GM19240 (cell line): ENCODE results near the gene FKBP7.
"Not testable (repeated sequence)": the region's sequence is repeated elsewhere in the genome, so short reads cannot be mapped to it uniquely, and the experiment has no call there.

Experiments
- DNase-seq: peaks from one replicate; pipeline ENCODE4 v3.0.0; 2011; ENCODE audit warnings: low spot score; ENCODE audit not compliant: insufficient read length

The FKBP7 gene

GRCh38 chr2:178491612-178492011, 13.2 kb upstream of the FKBP7 start:
- DNase-seq = no peak

- no peak for DNase-seq
These were observed 7.0 kb upstream of the FKBP7 start for GRCh38 chr2:178485356-178485755.

DNA sequence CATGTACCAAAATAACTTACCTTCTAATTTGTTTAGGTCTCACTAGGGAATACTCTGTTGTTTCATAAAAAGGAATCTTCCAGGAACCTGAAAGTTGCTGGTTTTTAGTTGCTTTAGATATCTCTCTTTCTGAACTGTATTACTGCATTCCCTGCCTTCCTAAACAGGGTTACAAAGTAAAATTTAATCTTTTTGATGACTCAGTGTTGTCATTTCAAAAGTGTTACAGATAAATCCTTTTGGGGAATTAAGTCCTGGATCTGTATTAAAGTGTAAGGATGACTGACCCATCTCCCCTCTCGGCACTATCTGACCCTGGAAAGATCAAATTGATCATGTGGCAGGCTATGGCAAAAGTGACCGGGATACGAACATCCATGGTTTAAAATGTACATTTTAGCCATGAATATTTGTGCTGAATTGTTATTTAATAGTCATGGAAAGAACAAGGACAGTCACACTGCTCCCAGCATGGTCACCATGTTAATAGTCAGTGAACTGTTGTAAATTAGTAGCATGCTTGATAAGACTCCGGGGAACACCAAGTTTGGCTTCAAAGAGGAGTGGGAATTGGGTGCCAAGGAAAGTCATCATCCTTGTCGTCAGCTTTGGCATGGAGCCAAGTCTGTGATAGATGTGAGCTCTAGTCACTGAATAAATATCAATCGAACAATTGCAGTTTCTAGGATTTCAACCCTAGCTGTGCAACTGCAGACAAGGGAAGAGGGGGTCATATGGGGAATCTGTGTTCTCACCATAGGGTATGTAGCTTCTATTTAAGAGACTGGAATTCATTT, 6.0 kb upstream of the FKBP7 start:
- no peak for DNase-seq

DNA sequence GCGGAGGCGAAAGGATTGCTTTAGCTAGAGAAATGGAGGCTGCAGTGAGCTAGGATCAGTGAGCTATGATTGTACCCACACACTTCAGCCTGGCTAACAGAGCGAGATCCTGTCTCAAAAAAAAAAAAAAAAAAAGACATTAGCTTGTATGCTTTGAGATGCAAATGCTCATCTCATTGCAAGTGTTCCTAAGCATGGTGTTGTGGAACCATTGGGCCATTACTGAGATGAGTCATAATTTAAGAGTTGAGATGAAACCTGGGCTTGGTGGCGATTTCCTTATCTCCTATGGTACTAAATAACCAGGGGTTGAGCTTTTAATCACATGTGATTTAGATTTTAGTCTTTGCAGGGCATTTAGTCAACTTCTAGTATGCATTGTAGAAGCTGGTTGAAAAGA, 4.0 kb upstream of the FKBP7 start:
- DNase-seq = no peak

DNA sequence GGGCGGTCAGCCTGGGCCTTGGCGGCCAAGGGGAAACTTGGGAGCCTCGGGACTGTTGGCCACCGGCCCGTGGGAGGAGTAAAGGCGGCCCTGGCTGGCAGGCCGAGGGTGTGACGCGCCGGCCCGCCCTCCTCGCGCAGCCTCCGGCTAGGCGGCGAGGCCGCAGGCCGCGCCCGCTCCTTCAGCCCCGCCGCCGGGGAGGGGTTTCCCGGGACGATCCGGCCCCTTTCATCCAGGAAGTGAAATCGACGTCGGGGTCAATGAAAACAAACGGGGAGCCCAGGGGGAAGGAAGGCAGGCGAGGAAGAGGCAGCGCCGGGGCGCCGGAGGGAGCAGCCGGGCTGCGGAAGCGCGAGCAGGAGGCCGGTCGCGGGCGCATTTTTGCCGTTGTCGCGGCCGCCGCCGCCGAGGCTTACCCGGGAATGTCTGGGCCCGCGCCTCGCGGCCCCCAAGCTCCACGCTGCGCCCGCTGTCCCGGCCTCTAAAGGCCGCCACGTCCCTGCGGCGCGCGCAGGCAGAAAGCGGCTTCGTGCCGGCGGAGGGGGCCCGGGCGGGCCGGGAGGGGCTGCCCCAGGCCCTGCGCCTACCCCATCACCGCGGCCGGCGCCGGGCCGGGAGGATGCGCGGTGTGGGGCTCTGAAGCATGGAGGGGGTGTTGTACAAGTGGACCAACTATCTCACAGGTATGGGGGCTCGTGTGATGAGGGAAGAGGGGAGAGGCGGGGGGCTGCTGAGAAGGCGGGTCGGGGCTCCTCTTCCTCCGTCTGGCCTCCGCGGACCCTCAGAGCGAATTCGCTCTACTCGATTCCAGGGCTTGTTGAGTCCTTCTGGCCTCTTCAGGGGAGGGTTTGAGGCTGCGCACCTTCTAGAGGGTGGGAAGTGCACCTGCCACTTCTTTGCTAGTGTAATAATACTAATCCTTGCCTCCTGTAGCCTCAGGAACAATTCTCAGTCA, 2.1 kb upstream of the FKBP7 start, which contains the start of gene PLEKHA3:
Gene PLEKHA3 (plus strand): TSS at position 231 of the 955 bp plus-strand sequence. CDS start 413 bp downstream, at position 644.
- DNase-seq = peak; percentile 26

DNA sequence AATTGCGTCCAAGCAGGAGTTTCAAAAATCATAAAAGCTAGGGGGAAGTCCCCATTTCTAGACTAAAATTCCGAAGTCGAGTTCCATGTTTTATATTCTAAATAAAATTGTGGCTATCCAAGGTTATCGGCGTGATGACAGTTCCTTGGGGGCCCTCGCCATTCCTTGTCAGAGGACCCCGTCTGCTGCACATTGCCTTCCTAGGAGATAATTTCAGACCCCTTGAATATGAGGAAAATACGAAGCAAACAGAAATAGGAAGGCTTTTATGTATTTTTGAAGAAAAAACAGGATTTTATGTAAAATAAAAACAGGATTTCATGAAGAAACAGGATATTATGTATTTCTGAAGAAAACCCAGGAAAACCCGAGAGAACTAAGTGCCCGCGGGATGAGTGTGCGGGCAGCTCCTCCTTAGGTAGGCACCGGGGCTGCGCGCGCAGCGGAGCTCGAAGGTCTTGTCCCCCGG, 1.4 kb upstream of the FKBP7 start:
- DNase-seq = no peak

GRCh38 chr2:178479275-178479616, 846 bp upstream of the FKBP7 start:
- no peak for DNase-seq

GRCh38 chr2:178478130-178478438, 316 bp downstream of the FKBP7 start:
- no peak for DNase-seq

DNA sequence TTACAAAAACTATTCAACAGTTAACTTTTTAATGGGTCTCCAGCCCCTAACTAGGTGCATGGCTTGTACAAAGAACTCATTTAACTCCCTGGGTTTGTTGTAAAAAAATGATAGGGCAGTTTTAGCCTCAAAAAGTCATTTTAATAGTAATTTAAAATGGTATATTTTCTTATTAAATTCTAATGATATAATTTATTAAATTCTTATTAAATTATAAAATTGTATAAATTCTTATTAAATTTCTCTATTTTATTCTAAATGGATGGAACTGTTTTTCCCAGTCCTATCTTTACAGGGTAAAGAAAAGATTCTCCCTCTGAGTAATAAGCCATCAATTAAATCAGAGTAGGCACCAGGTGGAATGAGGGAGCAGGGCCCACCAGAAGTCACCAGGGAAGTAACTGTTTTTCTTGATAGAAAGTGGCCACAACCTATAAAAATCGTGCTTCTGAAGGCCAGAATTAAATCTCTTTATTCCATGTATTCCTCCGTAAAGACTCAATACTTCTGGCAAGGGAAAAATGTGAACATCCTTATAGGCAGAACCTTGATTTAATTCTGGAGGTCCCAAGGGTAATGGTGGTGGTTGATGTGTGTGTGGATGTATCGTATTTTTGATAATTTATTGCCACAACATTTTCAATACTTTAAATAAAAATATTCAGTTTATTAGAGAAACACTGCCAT, 814 bp downstream of the FKBP7 start:
- DNase-seq = no peak

DNA sequence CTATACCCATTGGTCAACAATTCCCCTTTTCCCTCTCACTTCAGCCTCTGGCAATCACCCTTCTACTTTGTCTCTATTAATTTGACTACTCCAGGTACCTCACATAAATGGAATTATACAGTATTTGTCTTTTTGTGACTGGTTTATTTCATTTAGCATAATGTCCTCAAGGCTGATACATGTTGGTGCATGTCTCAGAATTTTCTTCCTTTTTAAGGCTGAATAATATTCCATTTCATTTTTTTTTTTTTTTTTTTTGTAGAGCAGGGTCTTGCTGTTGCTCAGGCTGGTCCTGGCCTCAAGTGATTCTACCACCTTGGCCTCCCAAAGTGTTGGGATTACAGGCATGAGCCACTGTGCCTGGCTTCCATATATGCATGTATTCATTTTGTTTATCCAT, 1.9 kb downstream of the FKBP7 start:
- DNase-seq = no peak

DNA sequence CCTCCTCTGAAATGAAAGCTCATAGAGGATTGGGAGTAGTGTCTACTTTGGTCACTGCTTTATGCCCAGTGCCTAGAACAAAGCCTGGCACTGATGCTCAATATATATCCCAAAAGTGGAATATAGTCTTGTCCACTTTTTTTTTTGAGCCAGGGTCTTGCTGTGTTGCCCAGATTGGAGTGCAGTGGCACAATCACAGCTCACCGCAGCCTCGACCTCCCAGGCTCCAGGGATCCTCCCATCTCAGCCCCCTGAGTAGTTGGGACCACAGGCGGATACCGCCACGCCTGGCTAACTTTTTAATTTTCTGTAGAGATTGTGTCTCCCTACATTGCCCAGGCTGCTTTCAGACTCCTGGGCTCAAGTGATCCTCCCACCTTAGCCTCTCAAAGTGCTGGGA, 3.8 kb downstream of the FKBP7 start:
- no peak for DNase-seq

- DNase-seq = no peak
These were observed 4.5 kb downstream of the FKBP7 start for GRCh38 chr2:178473931-178474330.

DNA sequence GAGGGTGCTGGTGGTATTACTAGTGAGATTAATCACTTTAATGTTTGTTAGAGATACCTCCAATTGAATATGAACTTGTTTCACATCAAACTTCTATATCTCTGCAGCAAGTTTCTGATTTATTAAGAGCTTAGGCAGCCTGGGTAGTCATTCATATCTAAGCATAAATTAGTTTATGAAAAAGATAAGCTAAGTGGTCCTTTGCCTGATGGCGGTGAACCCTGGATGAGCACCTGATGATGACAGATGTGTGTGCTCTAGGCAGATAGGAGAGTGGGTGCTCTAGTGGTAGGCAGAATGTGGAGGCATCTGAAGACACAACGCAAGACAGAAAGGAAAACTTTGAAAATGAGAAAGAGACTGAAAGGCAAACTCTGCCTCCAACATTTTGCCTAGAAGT, 5.0 kb downstream of the FKBP7 start:
- DNase-seq = no peak

DNA sequence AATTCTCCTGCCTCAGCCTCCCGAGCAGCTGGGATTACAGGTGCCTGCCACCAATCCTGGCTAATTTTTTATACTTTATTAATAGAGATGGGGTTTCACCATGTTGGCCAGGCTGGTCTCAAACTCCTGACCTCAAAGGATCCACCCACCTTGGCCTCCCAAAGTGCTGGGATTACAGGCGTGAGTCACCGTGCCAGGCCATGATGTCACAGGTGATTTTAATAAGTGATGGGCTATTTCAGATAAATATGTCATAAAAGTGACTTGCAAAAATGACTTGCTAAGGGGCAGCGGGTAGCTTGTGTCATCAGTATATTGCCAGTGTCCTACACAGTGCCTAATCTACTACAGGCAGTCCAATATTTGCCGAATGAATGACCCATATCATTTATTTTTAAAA, 7.1 kb downstream of the FKBP7 start:
- DNase-seq = not testable (repeated sequence)

DNA sequence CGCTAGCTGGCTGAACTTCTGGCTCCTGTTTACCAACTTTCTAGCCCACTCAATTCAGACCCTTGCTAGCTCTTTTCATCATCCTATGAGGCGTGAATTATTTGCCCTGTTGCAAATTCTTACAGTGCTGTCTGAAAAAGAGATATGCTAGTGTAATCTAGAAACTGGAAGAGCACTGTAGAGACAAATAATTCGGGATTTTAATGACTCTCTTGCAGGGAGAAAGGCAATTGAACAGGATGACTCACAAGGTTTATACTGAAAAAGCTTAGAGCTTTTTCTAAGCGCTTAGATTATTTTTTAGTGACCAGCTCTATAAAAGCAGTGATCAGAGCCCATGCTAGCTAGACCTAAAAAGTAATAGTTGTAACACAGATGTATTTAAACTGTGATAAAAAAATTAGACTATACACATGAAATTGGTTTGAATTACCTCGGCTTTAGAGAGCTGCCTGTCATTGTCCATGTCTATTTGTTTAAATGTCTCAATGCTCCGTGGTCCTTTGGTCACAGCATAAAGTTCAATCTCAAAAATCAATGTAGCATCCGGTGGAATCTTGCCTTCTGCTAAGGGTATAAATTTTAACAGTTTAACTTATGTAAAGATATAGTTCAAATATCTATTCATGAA, 9.1 kb downstream of the FKBP7 start:
- no peak for DNase-seq

- DNase-seq = no peak
These were observed 21.0 kb downstream of the FKBP7 start for GRCh38 chr2:178457390-178457886.

- DNase-seq = no peak
These were observed 22.5 kb downstream of the FKBP7 start for GRCh38 chr2:178455947-178456346.

DNA sequence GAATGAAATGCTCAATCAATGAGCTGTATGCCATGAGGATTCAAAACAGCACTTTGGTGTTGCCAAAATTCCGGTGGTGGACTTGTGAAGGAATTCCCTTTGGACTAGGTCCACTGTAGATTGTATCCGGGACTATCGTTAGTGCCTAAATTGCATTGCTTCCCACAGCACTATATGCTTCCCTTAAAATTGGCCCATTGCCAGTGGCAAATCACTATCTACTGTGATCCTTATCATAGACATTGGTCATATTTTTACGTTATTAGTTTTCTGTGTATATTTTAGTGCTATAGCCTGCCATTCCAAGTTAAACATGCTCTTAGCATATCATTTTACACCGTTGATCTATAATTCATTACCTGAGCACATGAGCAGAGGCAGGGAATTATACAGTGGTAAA, 25.5 kb downstream of the FKBP7 start:
- DNase-seq = no peak

- DNase-seq = no peak
These were observed 26.1 kb downstream of the FKBP7 start for GRCh38 chr2:178452334-178452733.

DNA sequence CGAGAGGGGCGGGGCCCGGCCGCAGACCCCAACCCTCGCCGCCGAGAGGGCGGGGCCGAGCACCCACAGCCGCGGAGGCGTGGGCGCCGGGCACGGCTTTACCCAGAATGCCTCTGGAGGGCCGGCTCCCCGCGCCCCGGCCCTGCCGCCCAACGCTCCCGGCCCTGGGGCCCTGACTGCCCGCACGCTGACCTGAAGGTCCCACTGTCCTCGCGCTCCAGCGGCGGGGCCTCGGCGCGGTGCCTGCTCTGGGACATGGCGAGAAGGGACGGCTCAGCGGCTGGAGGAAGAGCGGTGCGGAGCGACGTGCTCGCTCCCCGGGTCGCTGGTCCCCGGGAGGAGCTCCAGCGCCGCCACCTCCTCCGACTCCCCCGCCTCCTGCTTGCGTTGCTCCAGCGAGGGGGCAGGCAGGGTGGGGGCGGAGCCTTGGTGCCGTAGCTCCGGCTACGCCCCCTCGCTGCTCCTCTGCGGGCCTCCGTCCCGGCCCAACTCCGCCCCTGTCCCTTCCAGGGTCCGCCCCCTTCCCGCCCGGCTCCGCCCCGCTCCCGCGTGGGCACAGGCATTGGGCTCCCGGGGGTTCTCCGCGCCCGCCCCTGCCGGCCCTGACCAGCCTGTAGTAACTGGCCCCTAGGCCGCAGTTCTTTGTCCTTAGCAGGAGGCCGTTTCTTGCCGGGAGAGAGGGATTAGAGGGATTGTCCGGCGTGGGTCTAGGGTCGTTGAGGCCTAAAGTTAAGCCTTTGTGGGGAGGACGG, 27.4 kb downstream of the FKBP7 start, which contains the start of the genes PJVK and PRKRA:
Gene PJVK (plus strand): TSS at position 605 of the 752 bp plus-strand sequence. CDS start 2,032 bp downstream, outside the sequence.
Gene PRKRA (minus strand): TSS at position 402 of the 752 bp plus-strand sequence. CDS start 145 bp downstream, at position 257.
- peak; percentile 64 for DNase-seq
